Mucosa of rectum (tissue), 2 donors: ENCODE results near the gene BATF2.
"Not testable (repeated sequence)": the region's sequence is repeated elsewhere in the genome, so short reads cannot be mapped to it uniquely, and the experiment has no call there.

Experiments used
- H3K27ac ChIP-seq, 2 donors: one replicate each; pipeline ENCODE4 v1.7.0; 2013; ENCODE audit warnings: inconsistent platforms in 2 of 2, low read depth in 2 of 2, low read length in 2 of 2
- H3K27me3 ChIP-seq, 2 donors: one replicate each; pipeline ENCODE4 v1.7.0; 2013; ENCODE audit warnings: low read length in 2 of 2; ENCODE audit not compliant: control insufficient read depth in 2 of 2, insufficient read depth in 2 of 2
- H3K36me3 ChIP-seq, 2 donors: one replicate each; pipeline ENCODE4 v1.7.0; 2013; ENCODE audit warnings: low read length in 2 of 2; ENCODE audit not compliant: control insufficient read depth in 2 of 2, insufficient read depth in 2 of 2
- H3K4me1 ChIP-seq, 2 donors: one replicate each; pipeline ENCODE4 v1.7.0; 2013; ENCODE audit warnings: low read length in 2 of 2, mild to moderate bottlenecking in 1 of 2; ENCODE audit not compliant: control insufficient read depth in 2 of 2, insufficient read depth in 2 of 2
- H3K4me3 ChIP-seq, 2 donors: one replicate each; pipeline ENCODE4 v1.7.0; 2013; ENCODE audit warnings: low read length in 2 of 2
- H3K9ac ChIP-seq, 2 donors: one replicate each; pipeline ENCODE4 v1.7.0; 2013; ENCODE audit warnings: low read length in 2 of 2, low read depth in 1 of 2, mild to moderate bottlenecking in 1 of 2
- H3K9me3 ChIP-seq, 2 donors: one replicate each; pipeline ENCODE4 v1.7.0; 2013; ENCODE audit warnings: low read length in 2 of 2; ENCODE audit not compliant: control insufficient read depth in 2 of 2
- donor health status: healthy.
- donor health status: Normal muscosa, but diverticular disease.

The BATF2 gene

DNA sequence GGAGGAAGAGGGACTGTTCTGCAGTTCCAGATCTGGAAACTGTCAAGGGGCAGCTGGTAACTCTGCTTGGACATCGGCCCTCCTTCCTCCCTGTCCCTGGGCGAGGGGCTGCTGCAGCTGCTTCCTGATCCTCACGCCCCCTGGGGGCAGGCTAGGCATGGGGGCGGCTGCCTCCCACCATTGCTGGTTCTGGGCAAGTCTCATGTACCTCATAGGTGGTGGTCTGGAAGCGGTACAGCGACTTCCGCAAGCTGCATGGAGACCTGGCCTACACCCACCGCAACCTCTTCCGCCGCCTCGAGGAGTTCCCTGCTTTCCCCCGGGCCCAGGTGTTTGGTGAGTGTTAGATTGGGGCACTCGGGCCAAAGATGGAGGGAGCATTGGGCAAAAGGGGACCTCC is 35.4 kb upstream of the BATF2 start:
- H3K4me1 ChIP-seq = peaks cover 5 to 6% of the 10 kb centered on the region in 2 donors
- H3K9ac ChIP-seq = no peak overlapping the region
- no peaks in the 10 kb centered on the region for H3K9me3 ChIP-seq
- H3K36me3 ChIP-seq = peaks cover 24 to 32% of the 10 kb centered on the region in 2 donors
- no peaks in the 10 kb centered on the region for H3K27me3 ChIP-seq
- no peak overlapping the region for H3K4me3 ChIP-seq
- H3K27ac ChIP-seq = no peak overlapping the region

DNA sequence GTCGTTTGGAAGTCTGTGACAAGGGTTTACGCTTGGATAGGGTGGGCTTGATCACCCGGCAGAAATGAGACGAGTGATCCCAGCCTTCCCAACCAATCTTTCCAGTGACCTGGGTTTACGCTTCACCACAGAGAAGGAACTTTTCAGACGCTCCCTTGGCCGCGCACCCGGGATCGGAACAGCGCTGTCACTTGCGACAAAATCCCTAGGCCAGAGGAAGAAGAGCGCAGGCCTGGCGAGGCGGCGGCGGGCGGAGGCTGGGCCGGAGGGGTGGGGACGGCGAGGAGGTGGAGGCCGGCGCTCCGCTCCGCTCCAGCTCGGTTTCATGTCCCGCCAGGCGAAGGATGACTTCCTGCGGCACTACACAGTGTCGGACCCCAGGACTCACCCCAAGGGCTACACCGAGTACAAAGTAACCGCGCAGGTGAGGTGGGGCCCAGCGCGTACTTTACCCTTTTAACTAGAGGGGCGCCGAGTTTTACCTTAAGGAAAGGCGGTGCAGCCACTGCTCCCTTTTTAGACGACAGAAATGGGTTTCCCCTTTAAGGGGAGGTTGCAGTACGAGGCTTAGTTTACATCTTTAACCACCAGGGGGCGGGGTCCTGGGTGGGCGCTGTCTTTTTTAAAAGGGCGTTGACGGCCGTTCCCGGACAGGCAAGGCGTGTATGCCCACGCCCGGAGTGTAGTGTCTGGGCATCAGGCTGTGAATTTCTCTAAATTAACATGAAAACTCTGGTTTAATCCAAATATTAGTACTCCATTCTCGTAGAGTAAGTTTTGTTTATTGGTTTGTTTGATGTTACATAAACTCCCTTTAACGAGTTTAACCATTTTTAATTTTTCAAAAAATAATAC is 30.7 kb upstream of the BATF2 start, which contains the start of gene SNX15:
Gene SNX15, plus strand, starts transcription at position 227 of the 855 bp plus-strand sequence. Its CDS starts 99 bp downstream, at position 326.
- H3K36me3 ChIP-seq = peaks cover 5 to 10% of the 10 kb centered on the region in 2 donors
- peak within 1 kb of the TSS; percentile 92 to 95 for H3K27ac ChIP-seq
- H3K27me3 ChIP-seq = no peaks in the 10 kb centered on the region
- no peaks in the 10 kb centered on the region for H3K9me3 ChIP-seq
- peak within 1 kb of the TSS; percentile 72 to 79 for H3K9ac ChIP-seq
- H3K4me1 ChIP-seq = peaks cover 9 to 21% of the 10 kb centered on the region in 2 donors
- H3K4me3 ChIP-seq = peak within 1 kb of the TSS; percentile 85 to 86

DNA sequence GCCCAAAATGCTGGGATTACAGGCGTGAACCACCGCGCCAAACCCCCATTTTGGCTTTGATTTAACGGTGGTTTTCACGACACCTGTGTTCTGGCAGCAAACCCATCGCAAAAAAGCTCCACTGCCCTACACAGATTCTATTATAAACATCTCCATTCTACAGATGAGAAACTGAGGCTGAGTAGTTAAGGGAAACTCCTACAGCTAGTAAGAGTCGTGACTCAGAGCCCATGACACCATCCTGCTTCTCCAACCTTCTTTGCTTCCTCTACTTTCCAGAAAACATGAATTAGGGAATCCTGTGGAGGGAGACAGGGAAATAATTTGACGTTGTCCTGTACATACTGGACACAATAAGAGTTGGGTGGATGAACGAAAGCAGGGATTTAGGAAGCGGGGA is 30.0 kb upstream of the BATF2 start:
- Histone ChIP-seq H3K27me3 (no peaks in the 10 kb centered on the region), H3K9me3 (no peaks in the 10 kb centered on the region), H3K27ac (peak overlapping the region; percentile 92 to 95), H3K9ac (peak overlapping the region; percentile 10 to 72), H3K4me1 (peaks cover 9 to 21% of the 10 kb centered on the region in 2 donors), H3K36me3 (peaks cover under 1 to 4% of the 10 kb centered on the region in 2 donors), H3K4me3 (peak overlapping the region; percentile 85 to 86)

DNA sequence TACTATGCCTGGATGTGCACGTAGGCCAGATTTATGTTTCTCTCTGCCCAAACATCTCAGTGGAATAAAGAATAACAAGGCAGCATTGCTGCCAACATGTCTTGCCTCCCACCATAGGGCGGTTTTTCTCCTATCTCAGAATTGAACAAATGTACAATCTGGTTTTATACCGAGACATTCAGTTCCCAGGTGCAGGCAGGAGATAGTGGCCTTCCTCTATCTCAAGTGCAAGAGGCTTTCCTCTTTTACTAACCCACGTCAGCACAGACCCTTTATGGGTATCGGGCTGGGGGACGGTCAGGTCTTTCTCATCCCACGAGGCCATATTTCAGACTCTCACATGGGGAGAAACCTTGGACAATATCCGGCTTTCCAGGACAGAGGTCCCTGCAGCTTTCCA is 26.7 kb upstream of the BATF2 start:
- not testable (repeated sequence) for H3K27me3 ChIP-seq, H3K27ac ChIP-seq, H3K9ac ChIP-seq, H3K9me3 ChIP-seq, H3K4me3 ChIP-seq
- peaks cover 9 to 21% of the 10 kb centered on the region in 2 donors for H3K4me1 ChIP-seq
- peaks cover 4 to 22% of the 10 kb centered on the region in 2 donors for H3K36me3 ChIP-seq

DNA sequence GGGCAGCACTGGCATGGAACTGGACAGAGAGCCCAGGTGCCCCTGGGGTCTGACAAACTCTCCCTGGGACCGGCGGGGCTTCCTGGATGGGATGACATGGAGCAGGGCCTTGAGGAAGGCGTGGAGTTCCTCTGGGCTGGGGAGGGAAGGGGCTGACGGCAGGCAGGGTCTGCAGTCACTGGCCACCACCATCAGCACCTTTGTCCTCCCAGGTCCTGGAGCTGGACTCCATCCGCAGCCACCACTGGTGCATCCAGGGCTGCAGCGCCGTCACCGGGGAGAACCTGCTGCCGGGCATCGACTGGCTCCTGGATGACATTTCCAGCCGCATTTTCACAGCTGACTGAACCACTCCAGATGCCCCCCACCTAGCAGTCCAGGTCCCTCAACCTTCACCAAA is 24.7 kb upstream of the BATF2 start:
- Histone ChIP-seq H3K4me1 (peaks cover 0 to 9% of the 10 kb centered on the region in 2 donors), H3K4me3 (no peak overlapping the region), H3K27ac (no peak overlapping the region), H3K9ac (no peak overlapping the region), H3K36me3 (peaks cover 4 to 26% of the 10 kb centered on the region in 2 donors), H3K27me3 (no peaks in the 10 kb centered on the region), H3K9me3 (no peaks in the 10 kb centered on the region)

DNA sequence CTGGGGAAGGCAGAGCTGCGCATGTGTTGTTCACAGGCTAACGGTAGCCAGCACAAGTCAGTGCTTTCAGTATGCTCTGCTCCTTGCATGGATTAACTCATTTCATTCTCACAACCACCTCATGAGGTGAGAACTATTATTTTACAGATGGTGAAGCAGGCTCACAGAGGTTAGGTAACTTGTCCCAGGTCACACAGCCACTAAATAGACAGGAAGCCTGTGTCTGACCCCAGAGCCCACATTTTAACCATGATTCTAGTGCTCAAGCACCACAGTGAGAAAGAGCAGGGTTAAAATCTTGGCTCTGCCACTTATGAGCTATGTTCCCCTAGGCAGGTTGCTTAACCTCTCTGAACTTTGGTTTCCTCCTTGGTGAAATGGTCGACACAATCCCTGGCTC is 24.2 kb upstream of the BATF2 start:
- Histone ChIP-seq H3K9ac (no peak overlapping the region), H3K4me3 (no peak overlapping the region), H3K27me3 (no peaks in the 10 kb centered on the region), H3K36me3 (peaks cover 4 to 26% of the 10 kb centered on the region in 2 donors), H3K9me3 (no peaks in the 10 kb centered on the region), H3K4me1 (peaks cover 0 to 9% of the 10 kb centered on the region in 2 donors), H3K27ac (no peak overlapping the region)

DNA sequence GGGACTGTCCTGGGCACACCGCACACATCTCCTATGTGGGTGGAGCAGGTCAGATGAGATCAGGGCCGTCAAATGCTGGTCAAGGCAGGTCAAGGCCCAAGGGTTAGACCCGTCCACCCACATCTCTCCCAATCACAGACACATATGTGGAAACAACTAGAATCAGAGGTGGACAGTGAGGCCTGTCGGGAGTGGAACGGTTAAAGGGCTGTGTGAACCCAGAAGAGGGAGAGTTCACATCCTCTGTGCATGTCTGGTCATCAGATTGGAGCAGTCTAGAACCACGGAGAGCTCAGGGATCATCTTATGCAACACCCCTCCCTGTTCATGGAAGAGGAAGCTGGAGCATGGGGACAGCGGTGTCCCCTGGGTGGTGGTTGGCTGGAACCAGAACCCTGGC is 23.1 kb upstream of the BATF2 start:
- Histone ChIP-seq H3K27me3 (no peaks in the 10 kb centered on the region), H3K9ac (no peak overlapping the region), H3K9me3 (no peaks in the 10 kb centered on the region), H3K4me1 (peaks cover 4 to 12% of the 10 kb centered on the region in 2 donors), H3K4me3 (no peak overlapping the region), H3K27ac (no peak overlapping the region), H3K36me3 (peaks cover 4 to 26% of the 10 kb centered on the region in 2 donors)

DNA sequence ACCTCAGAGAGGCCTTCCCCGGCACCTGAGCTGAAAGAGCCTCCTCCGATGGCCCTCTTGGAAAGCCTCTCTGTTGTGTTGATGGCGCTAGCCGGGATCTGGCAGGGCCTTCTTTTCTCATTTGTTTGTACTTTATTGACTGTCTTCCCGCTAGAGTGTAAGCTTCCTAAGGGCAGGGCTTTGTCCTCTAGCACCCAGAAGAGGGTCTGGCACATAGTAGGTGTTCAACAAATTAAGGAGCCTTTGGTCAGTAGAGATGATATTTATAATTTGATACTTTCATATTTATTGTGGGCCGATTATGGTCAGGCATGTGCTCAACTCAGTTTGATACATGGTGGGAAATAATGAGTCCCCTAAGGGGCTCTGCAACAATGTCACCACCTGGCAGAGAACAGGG is 21.2 kb upstream of the BATF2 start:
- H3K36me3 ChIP-seq = peaks cover 4 to 26% of the 10 kb centered on the region in 2 donors

DNA sequence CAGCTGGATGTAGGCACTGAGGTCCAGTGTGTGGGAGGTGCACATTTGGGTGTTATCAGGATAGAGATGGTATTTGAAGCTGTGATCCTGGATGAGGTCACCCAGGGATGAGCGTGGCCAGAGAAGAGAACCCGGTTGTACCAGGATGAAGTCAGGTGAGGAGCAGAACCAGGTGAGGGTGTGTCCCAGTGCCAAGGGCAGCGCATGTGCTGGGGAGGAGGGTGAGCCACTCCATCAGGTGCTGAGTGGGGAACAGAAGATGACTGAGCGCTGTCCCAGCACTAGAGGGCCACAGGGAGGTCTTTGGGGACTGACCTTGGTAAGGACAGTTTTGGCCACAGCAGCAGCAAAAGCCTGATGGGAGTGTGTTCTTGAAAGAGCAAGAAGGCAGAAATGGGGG is 19.9 kb upstream of the BATF2 start:
- H3K4me1 ChIP-seq = peaks cover 14 to 15% of the 10 kb centered on the region in 2 donors
- H3K36me3 ChIP-seq = peaks cover 4 to 25% of the 10 kb centered on the region in 2 donors
- no peaks in the 10 kb centered on the region for H3K9me3 ChIP-seq
- no peaks in the 10 kb centered on the region for H3K27me3 ChIP-seq
- H3K9ac ChIP-seq = no peak overlapping the region
- no peak overlapping the region for H3K4me3 ChIP-seq
- H3K27ac ChIP-seq = no peak overlapping the region

More for the DNA sequence above, 21.2 kb upstream of the BATF2 start:
- H3K27ac ChIP-seq = no peak overlapping the region
- no peak overlapping the region for H3K9ac ChIP-seq
- no peaks in the 10 kb centered on the region for H3K9me3 ChIP-seq
- no peak overlapping the region for H3K4me3 ChIP-seq
- no peaks in the 10 kb centered on the region for H3K27me3 ChIP-seq
- H3K4me1 ChIP-seq = peaks cover 12 to 14% of the 10 kb centered on the region in 2 donors

DNA sequence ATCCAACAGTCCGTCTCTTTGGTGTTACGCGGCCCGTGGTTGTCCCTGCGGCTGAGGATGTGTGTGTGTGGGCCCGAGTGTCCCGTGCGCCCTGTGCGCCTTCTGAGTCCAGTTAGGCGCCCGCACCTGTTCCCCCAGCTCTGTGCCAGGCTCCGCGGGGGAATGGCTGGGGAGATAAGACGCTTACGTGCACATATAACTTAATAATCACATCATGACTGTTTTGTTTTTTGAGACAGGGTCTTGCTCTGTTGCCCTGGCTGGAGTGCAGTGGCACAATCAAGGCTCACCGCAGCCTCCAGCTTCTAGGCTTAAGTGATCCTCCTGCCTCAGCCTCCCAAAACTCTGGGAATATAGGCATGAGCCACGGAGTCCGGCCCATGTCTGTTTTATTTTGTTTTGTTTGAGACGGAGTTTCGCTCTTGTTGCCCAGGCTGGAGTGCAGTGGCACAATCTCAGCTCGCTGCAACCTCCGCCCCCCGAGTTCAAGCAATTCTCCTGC is 18.0 kb upstream of the BATF2 start:
- H3K9ac ChIP-seq = peak overlapping the region; percentile 95 to 99
- peak overlapping the region; percentile 78 to 94 for H3K4me3 ChIP-seq
- H3K27me3 ChIP-seq = no peaks in the 10 kb centered on the region
- peaks cover 14 to 15% of the 10 kb centered on the region in 2 donors for H3K4me1 ChIP-seq
- peaks cover under 1 to 11% of the 10 kb centered on the region in 2 donors for H3K36me3 ChIP-seq
- H3K27ac ChIP-seq = peak overlapping the region; percentile 99 to 100
- no peaks in the 10 kb centered on the region for H3K9me3 ChIP-seq
